Prostate gland (tissue), 2 donors: ENCODE measurements around the gene HDAC3. TPM values are rescaled to one million over a fixed set of nuclear protein-coding genes. Genes with fewer than 3 reads are reported as not detected.

Experiments
- DNase-seq: peaks from one replicate; pipeline ENCODE4 v3.0.0-alpha.2; 2019; ENCODE audit warnings: low spot score
- H3K27ac ChIP-seq, 2 donors: fragments of 200-600 bp; sonication (generic); 2 replicates each; pipeline ENCODE4 v1.5.1; 2017 to 2019
- H3K27me3 ChIP-seq: fragments of 200-600 bp; sonication (generic); replicated peaks from 2 replicates; pipeline ENCODE4 v1.5.1; 2019; ENCODE audit not compliant: insufficient read depth
- H3K36me3 ChIP-seq, 2 donors: fragments of 200-600 bp; sonication (generic); 1 replicate in 1 of 2; 2 replicates in 1 of 2; pipeline versions ENCODE4 v1.5.1 to v1.8.1; 2017 to 2019
- H3K4me1 ChIP-seq: fragments of 200-600 bp; sonication (generic); replicated peaks from 2 replicates; pipeline ENCODE4 v1.5.1; 2019
- H3K4me3 ChIP-seq, 2 donors: fragments of 200-600 bp; sonication (generic); 2 replicates each; pipeline ENCODE4 v1.5.1; 2017 to 2019
- H3K9me3 ChIP-seq: fragments of 200-600 bp; sonication (generic); 2 replicates; pipeline ENCODE4 v1.5.1; 2017
- POLR2A ChIP-seq: fragments of 450-650 bp; IDR thresholded peaks from one replicate; pipeline ENCODE4 v1.6.1; 2016; ENCODE audit warnings: antibody characterized with exemption, mild to moderate bottlenecking
- POLR2AphosphoS5 ChIP-seq: sonication (generic); formaldehyde crosslinking; IDR thresholded peaks from one replicate; pipeline ENCODE4 v1.6.1; 2017; ENCODE audit warnings: antibody characterized with exemption
- WGBS: methylation state at CpG from one replicate; pipeline ENCODE4 v1.1.5; 2018; 5-methylcytosine and 5-hydroxymethylcytosine counted together
- intact Hi-C: fragments of 100-400 bp; cut with DNase I; formaldehyde crosslinking; loops from one replicate; pipeline ENCODE4 v1.14.2; 2022
- small RNA-seq, 2 donors: library from RNA; depleted of rRNA; stranded (forward); fragments of <200 nt; gene quantifications; one replicate each; pipeline ENCODE3, GENCODE V24; 2016
- total RNA-seq, 2 donors: library from RNA; depleted of rRNA; stranded (reverse); fragments of >200 nt; gene quantifications; one replicate each; pipeline ENCODE4 v1.1.0, GENCODE V29; 2016
- TF ChIP-seq, protein P1 (sequence below), 4 experiments: fragments of 200-600 bp in 2 of 4; fragments of 450-650 bp in 2 of 4; sonication (generic) in 2 of 4; IDR thresholded peaks; 1 replicate in 3 of 4; 2 replicates in 1 of 4; pipeline ENCODE4 v1.5.1; 2016 to 2019; ENCODE audit warnings: antibody characterized with exemption in 4 of 4, mild to moderate bottlenecking in 2 of 4, moderate library complexity in 2 of 4

Gene HDAC3
- total RNA-seq, 2 donors from 2014 or later = 54.9 to 74.6 TPM

DNA sequence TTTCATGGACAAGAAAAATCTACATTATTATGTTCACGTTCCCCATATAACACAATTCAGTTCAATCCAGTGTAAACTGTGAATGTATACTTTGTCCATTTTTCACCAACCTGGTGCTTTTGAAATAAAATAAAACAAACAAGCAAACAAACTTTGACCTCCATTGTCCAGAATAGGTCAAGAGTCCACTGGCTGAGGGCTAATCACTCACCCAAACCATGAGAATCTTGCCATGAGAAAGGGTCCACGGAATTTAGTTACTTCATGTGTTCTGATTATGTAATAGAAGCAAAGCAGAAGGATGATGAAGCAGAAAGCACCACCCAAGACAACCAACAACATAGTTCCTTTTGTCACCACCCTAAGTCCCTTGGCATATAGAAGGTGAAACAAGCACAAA lies 46.5 kb downstream of the HDAC3 start:
- TF ChIP-seq, protein P1, sequence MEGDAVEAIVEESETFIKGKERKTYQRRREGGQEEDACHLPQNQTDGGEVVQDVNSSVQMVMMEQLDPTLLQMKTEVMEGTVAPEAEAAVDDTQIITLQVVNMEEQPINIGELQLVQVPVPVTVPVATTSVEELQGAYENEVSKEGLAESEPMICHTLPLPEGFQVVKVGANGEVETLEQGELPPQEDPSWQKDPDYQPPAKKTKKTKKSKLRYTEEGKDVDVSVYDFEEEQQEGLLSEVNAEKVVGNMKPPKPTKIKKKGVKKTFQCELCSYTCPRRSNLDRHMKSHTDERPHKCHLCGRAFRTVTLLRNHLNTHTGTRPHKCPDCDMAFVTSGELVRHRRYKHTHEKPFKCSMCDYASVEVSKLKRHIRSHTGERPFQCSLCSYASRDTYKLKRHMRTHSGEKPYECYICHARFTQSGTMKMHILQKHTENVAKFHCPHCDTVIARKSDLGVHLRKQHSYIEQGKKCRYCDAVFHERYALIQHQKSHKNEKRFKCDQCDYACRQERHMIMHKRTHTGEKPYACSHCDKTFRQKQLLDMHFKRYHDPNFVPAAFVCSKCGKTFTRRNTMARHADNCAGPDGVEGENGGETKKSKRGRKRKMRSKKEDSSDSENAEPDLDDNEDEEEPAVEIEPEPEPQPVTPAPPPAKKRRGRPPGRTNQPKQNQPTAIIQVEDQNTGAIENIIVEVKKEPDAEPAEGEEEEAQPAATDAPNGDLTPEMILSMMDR (IDR thresholded peaks at IDR 0.05) = no peak
- TF ChIP-seq POLR2AphosphoS5 (no peak), POLR2A (no peak)
- Histone ChIP-seq H3K27me3 (no peaks in the 10 kb centered on the region), H3K9me3 (no peaks in the 10 kb centered on the region), H3K4me1 (no peaks in the 10 kb centered on the region), H3K36me3 (no peaks in the 10 kb centered on the region), H3K4me3 (no peak overlapping the region), H3K27ac (no peak overlapping the region)
- 80% methylated on average over 2 of the region's 2 CpGs for WGBS
- no peak for DNase-seq
- intact Hi-C loops = no loop called here

DNA sequence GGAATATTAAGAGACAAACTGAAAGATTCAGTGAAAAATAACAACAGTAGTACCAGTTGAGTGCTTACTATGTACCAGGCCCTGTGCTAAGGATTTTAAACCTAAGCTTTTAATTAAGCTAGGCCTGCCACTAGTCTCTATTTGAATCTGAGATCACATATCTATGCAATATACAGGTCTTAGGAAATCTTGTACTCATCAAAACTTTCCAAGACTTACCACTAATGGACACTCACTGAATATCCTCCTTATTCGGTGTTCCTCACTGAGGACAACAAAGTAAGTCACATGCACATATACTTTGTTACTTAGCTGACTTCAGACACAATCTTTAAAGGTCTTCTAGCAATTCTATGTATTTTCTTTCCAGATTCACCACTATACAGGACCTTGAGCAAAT lies 50.4 kb downstream of the HDAC3 start:
- Histone ChIP-seq H3K36me3 (no peaks in the 10 kb centered on the region), H3K4me1 (no peaks in the 10 kb centered on the region), H3K27ac (no peak overlapping the region), H3K4me3 (no peak overlapping the region), H3K9me3 (no peaks in the 10 kb centered on the region), H3K27me3 (no peaks in the 10 kb centered on the region)
- 94% methylated on average over 1 of the region's 1 CpG for WGBS
- TF ChIP-seq POLR2AphosphoS5 = no peak
- no peak for DNase-seq
- intact Hi-C loops = no loop called here

- Histone ChIP-seq H3K4me3 (no peak overlapping the region), H3K27me3 (no peaks in the 10 kb centered on the region), H3K4me1 (no peaks in the 10 kb centered on the region), H3K36me3 (no peaks in the 10 kb centered on the region), H3K9me3 (no peaks in the 10 kb centered on the region), H3K27ac (no peak overlapping the region)
- WGBS = 98% methylated on average over 6 of the region's 6 CpGs
- TF ChIP-seq POLR2A (no peak), POLR2AphosphoS5 (no peak)
- TF ChIP-seq, protein P1 (IDR thresholded peaks at IDR 0.05) = no peak
- intact Hi-C loops = no loop called here
- DNase-seq = no peak
These were observed 51.1 kb downstream of the HDAC3 start for GRCh38 chr5:141585594-141585993.

DNA sequence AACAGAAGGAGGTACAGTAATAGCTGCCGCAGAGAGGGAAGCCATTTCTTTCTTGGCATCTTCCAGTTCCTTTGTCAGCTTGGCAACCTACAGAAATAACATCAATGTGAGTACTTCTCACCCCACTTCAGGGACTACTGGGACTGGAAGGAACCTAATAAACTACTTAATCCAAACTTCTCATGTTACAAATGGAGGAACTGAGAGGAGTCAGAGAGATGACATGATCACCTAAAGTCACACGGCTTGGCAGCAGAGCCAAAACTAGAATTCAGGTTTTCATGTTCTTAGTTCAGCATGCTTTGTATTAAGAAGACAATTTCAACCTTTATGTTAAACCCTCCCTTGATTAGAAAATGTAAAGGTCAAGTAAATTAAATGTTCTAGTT lies 62.5 kb downstream of the HDAC3 start:
- H3K27ac ChIP-seq = no peak overlapping the region
- no peak for DNase-seq
- no peaks in the 10 kb centered on the region for H3K36me3 ChIP-seq
- no peaks in the 10 kb centered on the region for H3K27me3 ChIP-seq
- intact Hi-C loops = no loop called here
- H3K9me3 ChIP-seq = no peaks in the 10 kb centered on the region
- H3K4me3 ChIP-seq = no peak overlapping the region
- no peaks in the 10 kb centered on the region for H3K4me1 ChIP-seq
- TF ChIP-seq POLR2AphosphoS5 (no peak), POLR2A (no peak)
- TF ChIP-seq, protein P1 (IDR thresholded peaks at IDR 0.05) = no peak
- WGBS = 43% methylated on average over 2 of the region's 2 CpGs

- no peaks in the 10 kb centered on the region for H3K27me3 ChIP-seq
- H3K36me3 ChIP-seq = no peaks in the 10 kb centered on the region
- WGBS = 57% methylated on average over 4 of the region's 4 CpGs
- no peak for DNase-seq
- no peak overlapping the region for H3K27ac ChIP-seq
- no peaks in the 10 kb centered on the region for H3K9me3 ChIP-seq
- no peaks in the 10 kb centered on the region for H3K4me1 ChIP-seq
- H3K4me3 ChIP-seq = no peak overlapping the region
- intact Hi-C loops = no loop called here
- TF ChIP-seq POLR2AphosphoS5 (no peak), POLR2A (no peak)
- TF ChIP-seq, protein P1 (IDR thresholded peaks at IDR 0.05) = no peak
These were observed 63.0 kb downstream of the HDAC3 start for GRCh38 chr5:141573489-141574121.

Small RNA genes within 50 kb of the gene (small RNA-seq; reads per million reads assigned to genes)
- gene RPS27AP10 = 0 reads per million in 2 donors

Other genes with a start within 250 kb of the HDAC3 start
- 1 to 10 TPM; 6.7 to 9.9 TPM for gene PCDHGB4, start 249.2 kb downstream of the HDAC3 start, total RNA-seq
- 1 to 10 TPM; 1.1 to 4.2 TPM for gene PCDHGA8, start 244.2 kb downstream of the HDAC3 start, total RNA-seq
- 10 to 100 TPM in 1 of 2 donors, 1 to 10 TPM in 1; 7.9 to 24.5 TPM for gene PCDHGB5, start 238.9 kb downstream of the HDAC3 start, total RNA-seq
- gene PCDHGA9, start 234.1 kb downstream of the HDAC3 start, total RNA-seq = 1 to 10 TPM; 3.9 to 7.7 TPM
- gene PCDHGB6, start 228.8 kb downstream of the HDAC3 start, total RNA-seq = 10 to 100 TPM in 1 of 2 donors, 1 to 10 TPM in 1; 5.2 to 11.0 TPM
- gene PCDHGA10, start 223.9 kb downstream of the HDAC3 start, total RNA-seq = 10 to 100 TPM in 1 of 2 donors, 1 to 10 TPM in 1; 6.7 to 11.1 TPM
- gene PCDHGB7, start 219.2 kb downstream of the HDAC3 start, total RNA-seq = 10 to 100 TPM in 1 of 2 donors, 1 to 10 TPM in 1; 7.0 to 14.6 TPM
- gene PCDHGA11, start 215.8 kb downstream of the HDAC3 start, total RNA-seq = 1 to 10 TPM; 2.9 to 3.4 TPM
- 1 to 10 TPM; 3.8 to 6.8 TPM for gene PCDHGA12, start 206.3 kb downstream of the HDAC3 start, total RNA-seq
- gene PCDHGC3, start 160.9 kb downstream of the HDAC3 start, total RNA-seq = 10 to 100 TPM; 27.6 to 55.3 TPM
- gene PCDHGC4, start 151.8 kb downstream of the HDAC3 start, total RNA-seq = 1 to 10 TPM; 3.8 to 4.1 TPM
- gene PCDHGC5, start 147.8 kb downstream of the HDAC3 start, total RNA-seq = 1 to 10 TPM in 1 of 2 donors, under 1 TPM in 1; 0.96 to 2.7 TPM
- gene DIAPH1, start 17.8 kb downstream of the HDAC3 start, total RNA-seq = 10 to 100 TPM; 34.8 to 57.7 TPM
- gene RELL2, start 148 bp upstream of the HDAC3 start, total RNA-seq = 1 to 10 TPM; 3.9 to 7.2 TPM
- 10 to 100 TPM; 24.9 to 30.2 TPM for gene FCHSD1, start 14.6 kb upstream of the HDAC3 start, total RNA-seq
- 1 to 10 TPM; 4.0 to 8.4 TPM for gene ARAP3, start 45.4 kb upstream of the HDAC3 start, total RNA-seq
- 10 to 100 TPM; 49.2 to 81.1 TPM for gene PCDH1, start 241.6 kb upstream of the HDAC3 start, total RNA-seq